Suprapubic skin (tissue), 4 donors: ENCODE data around the gene BPIFB2.

Experiments
- CTCF ChIP-seq, 2 donors: fragments of 200-600 bp in 1 of 2; fragments of 450-650 bp in 1 of 2; sonication (generic) in 1 of 2; IDR thresholded peaks; one replicate each; pipeline ENCODE4 v1.5.1; 2016 to 2019; ENCODE audit warnings: antibody characterized with exemption in 2 of 2, mild to moderate bottlenecking in 1 of 2, moderate library complexity in 1 of 2
- POLR2A ChIP-seq, 2 donors: fragments of 450-650 bp; IDR thresholded peaks; one replicate each; pipeline ENCODE4 v1.6.1; 2017; ENCODE audit warnings: antibody characterized with exemption in 2 of 2, mild to moderate bottlenecking in 2 of 2, moderate library complexity in 2 of 2
- POLR2AphosphoS5 ChIP-seq, 3 donors: sonication (generic); formaldehyde crosslinking; IDR thresholded peaks; one replicate each; pipeline ENCODE4 v1.6.1; 2017; ENCODE audit warnings: antibody characterized with exemption in 3 of 3

- TF ChIP-seq POLR2A (IDR thresholded peaks at IDR 0.05) = no peak
- TF ChIP-seq CTCF (IDR thresholded peaks at IDR 0.05) = no peak
- no peak for TF ChIP-seq POLR2AphosphoS5 (IDR thresholded peaks at IDR 0.05)
These were observed 28.1 kb upstream of the BPIFB2 start for GRCh38 chr20:32979201-32979998.
